GM12864 (cell line): ENCODE measurements around the gene PTGER4.
"Not testable (repeated sequence)": the region's sequence is repeated elsewhere in the genome, so short reads cannot be mapped to it uniquely, and the experiment has no call there.

Experiments
- DNase-seq: peaks from one replicate; pipeline ENCODE4 v3.0.0-alpha.2; 2011; ENCODE audit warnings: low read depth
- H3K4me3 ChIP-seq: 2 replicates; pipeline ENCODE4 v1.5.1; 2011; ENCODE audit warnings: mild to moderate bottlenecking, low read depth, low read length, control low read depth
- TF ChIP-seq, protein P1 (sequence below): IDR thresholded peaks from 2 replicates; pipeline ENCODE4 v1.5.1; 2011; ENCODE audit warnings: low read depth, mild to moderate bottlenecking, moderate library complexity, low read length, control low read depth, inconsistent platforms; ENCODE audit errors: missing control alignments

PTGER4 gene

DNA sequence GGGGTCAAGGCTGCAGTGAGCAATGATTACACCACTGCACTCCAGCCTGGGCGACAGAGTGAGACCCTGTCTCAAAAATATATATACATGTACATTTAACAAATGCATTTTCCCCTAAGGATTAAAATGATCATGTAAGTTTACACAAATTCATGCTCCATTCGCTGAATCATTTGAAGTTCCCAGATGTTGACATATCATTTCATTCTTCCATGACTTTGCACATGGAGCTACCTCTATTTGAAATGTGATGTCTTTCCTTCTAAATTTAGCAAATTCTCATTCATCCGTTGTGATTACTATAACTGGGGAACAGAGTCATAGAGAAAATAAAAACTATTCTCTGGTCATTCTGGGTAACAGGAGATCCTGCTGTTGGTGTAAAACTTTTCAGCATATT lies 10.6 kb downstream of the PTGER4 start:
- DNase-seq = no peak
- H3K4me3 ChIP-seq = no peak overlapping the region
- TF ChIP-seq, protein P1, sequence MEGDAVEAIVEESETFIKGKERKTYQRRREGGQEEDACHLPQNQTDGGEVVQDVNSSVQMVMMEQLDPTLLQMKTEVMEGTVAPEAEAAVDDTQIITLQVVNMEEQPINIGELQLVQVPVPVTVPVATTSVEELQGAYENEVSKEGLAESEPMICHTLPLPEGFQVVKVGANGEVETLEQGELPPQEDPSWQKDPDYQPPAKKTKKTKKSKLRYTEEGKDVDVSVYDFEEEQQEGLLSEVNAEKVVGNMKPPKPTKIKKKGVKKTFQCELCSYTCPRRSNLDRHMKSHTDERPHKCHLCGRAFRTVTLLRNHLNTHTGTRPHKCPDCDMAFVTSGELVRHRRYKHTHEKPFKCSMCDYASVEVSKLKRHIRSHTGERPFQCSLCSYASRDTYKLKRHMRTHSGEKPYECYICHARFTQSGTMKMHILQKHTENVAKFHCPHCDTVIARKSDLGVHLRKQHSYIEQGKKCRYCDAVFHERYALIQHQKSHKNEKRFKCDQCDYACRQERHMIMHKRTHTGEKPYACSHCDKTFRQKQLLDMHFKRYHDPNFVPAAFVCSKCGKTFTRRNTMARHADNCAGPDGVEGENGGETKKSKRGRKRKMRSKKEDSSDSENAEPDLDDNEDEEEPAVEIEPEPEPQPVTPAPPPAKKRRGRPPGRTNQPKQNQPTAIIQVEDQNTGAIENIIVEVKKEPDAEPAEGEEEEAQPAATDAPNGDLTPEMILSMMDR = no peak

GRCh38 chr5:40691894-40692293 lies 12.2 kb downstream of the PTGER4 start:
- DNase-seq = no peak
- no peak overlapping the region for H3K4me3 ChIP-seq
- TF ChIP-seq, protein P1 = no peak

DNA sequence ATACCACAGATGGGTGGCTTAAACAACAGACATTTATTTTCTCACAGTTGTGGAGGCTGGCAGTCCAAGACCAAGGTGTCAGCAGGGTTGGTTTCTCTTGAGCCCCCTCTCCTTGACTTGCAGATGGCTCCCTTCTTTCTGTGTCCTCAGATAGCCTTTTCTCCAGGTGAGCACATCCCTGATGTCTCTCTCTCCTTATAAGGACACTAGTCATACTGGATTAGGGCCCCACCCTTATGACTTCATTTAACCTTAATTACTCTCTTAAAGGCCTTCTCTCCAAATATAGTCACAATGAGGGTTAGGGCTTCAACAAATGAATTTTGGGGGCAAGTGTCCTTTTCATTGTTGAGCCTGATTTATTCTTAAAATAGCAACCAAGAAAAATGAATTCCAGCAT lies 14.7 kb downstream of the PTGER4 start:
- no peak for DNase-seq
- H3K4me3 ChIP-seq = no peak overlapping the region
- TF ChIP-seq, protein P1 = no peak

GRCh38 chr5:40700116-40700782 lies 20.5 kb downstream of the PTGER4 start:
- H3K4me3 ChIP-seq = no peak overlapping the region
- TF ChIP-seq, protein P1 = no peak
- no peak for DNase-seq

DNA sequence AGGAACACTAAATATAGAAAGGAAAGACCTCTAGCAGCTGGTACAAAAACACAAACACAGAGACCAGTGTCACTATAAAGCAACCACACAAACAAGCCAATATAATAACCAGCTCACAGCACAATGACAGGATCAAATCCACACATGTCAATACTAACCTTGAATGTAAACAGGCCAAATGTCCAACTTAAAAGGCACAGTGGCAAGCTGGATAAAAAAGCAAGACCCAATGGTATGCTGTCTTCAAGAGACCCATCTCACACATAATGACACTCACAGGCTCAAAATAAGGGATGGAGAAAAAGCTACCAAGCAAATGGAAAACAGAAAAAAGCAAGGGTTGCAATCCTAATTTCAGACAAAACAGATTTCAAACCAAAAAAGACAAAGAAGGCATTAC lies 22.3 kb downstream of the PTGER4 start:
- H3K4me3 ChIP-seq, DNase-seq: not testable (repeated sequence)

DNA sequence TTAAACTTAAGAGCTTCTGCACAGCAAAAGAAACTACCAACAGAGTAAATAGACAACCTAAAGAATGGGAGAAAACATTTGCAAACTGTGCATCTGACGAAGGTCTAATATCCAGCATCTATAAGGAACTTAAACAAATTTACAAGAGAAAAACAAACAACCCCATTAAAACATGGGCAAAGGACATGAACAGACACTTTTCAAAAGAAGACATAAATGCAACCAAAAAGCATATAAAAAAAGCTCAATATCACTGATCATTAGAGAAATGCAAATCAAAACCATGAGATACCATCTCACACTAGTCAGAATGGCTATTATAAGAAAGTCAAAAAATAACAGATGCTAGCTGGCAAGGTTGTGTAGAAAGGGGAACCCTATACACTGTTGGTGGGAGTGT lies 25.8 kb downstream of the PTGER4 start:
- not testable (repeated sequence) for DNase-seq, H3K4me3 ChIP-seq

GRCh38 chr5:40710575-40710974 lies 30.9 kb downstream of the PTGER4 start:
- DNase-seq, H3K4me3 ChIP-seq: not testable (repeated sequence)

- TF ChIP-seq, protein P1 = no peak
- DNase-seq = no peak
These were observed 34.3 kb downstream of the PTGER4 start for GRCh38 chr5:40714001-40714400.

GRCh38 chr5:40716000-40716399 lies 36.3 kb downstream of the PTGER4 start:
- TF ChIP-seq, protein P1 = no peak
- DNase-seq = no peak

More at GRCh38 chr5:40714001-40714400, 34.3 kb downstream of the PTGER4 start:
- no peak overlapping the region for H3K4me3 ChIP-seq

More at GRCh38 chr5:40716000-40716399, 36.3 kb downstream of the PTGER4 start:
- H3K4me3 ChIP-seq = no peak overlapping the region
